Endothelial cell of umbilical vein (primary cell): ENCODE measurements around the gene ZNF668. TPM values are rescaled to one million over a fixed set of nuclear protein-coding genes. Genes with fewer than 3 reads are reported as not detected.

Experiments
- BruUV-seq: library from RNA; stranded (reverse); fragments of 400-500 nt; replicated peaks from 2 replicates; lab custom pipeline; 2021; lab: Mats Ljungman, UMichigan
- CTCF ChIA-PET: fragments of 300-600, 350-600 bp; sonication (Branson Sonifier 250); formaldehyde crosslinking; loops from one replicate; lab custom pipeline; 2021; ENCODE audit warnings: antibody characterized with exemption, inconsistent platforms; lab: Charles Lee
- POLR2A ChIA-PET: fragments of 300-600, 350-600 bp; sonication (Branson Sonifier 250); formaldehyde crosslinking; loops from one replicate; lab custom pipeline; 2021; ENCODE audit warnings: antibody characterized with exemption, inconsistent platforms; lab: Charles Lee
- DNase-seq: peaks from one replicate; pipeline ENCODE4 v3.0.0-alpha.2; 2011; ENCODE audit warnings: low read depth, low spot score
- FAIRE-seq: peaks from 2 replicates; lab custom pipeline; 2011; peaks lifted over from hg19 to GRCh38; lab: Jason Lieb, UNC
- H2AFZ ChIP-seq: 2 replicates; pipeline ENCODE4 v1.6.0; 2012; ENCODE audit warnings: low read depth, low read length, control low read depth, inconsistent platforms
- H3K27ac ChIP-seq: 2 replicates; pipeline ENCODE4 v1.5.1; 2011; ENCODE audit warnings: low read depth, mild to moderate bottlenecking, control low read depth, low read length, moderate library complexity; ENCODE audit not compliant: insufficient read depth
- H3K27me3 ChIP-seq, 2 experiments: 2 replicates each; pipeline versions ENCODE4 v1.6.0 to v1.6.1; 2011; ENCODE audit warnings: low read length in 2 of 2, mixed read lengths in 1 of 2; ENCODE audit not compliant: control insufficient read depth in 2 of 2, insufficient read depth in 2 of 2
- H3K36me3 ChIP-seq, 2 experiments: 2 replicates in 1 of 2; 3 replicates in 1 of 2; pipeline ENCODE4 v1.5.1; 2011; ENCODE audit warnings: low read length in 2 of 2, mild to moderate bottlenecking in 1 of 2, moderate library complexity in 1 of 2; ENCODE audit not compliant: control insufficient read depth in 2 of 2, insufficient read depth in 2 of 2; ENCODE audit errors: extremely low read depth in 1 of 2
- H3K4me1 ChIP-seq: 3 replicates; pipeline ENCODE4 v1.5.1; 2011; ENCODE audit warnings: mild to moderate bottlenecking, low read length; ENCODE audit not compliant: control insufficient read depth, insufficient read depth; ENCODE audit errors: extremely low read depth
- H3K4me2 ChIP-seq: 2 replicates; pipeline ENCODE4 v1.6.1; 2011; ENCODE audit warnings: low read length, control low read depth, mixed read lengths; ENCODE audit not compliant: insufficient read depth
- H3K4me3 ChIP-seq, 3 experiments: fragments of 200-600 bp in 1 of 3; sonication (generic), shearing (Covaris generic) in 1 of 3; replicated peaks in 1 of 3; 2 replicates each; pipeline ENCODE4 v1.5.1; 2011 to 2016; ENCODE audit warnings: control low read depth in 3 of 3, low read length in 3 of 3, mild to moderate bottlenecking in 2 of 3, inconsistent platforms in 1 of 3, low read depth in 1 of 3, moderate library complexity in 1 of 3; ENCODE audit not compliant: insufficient read depth in 1 of 3
- H3K79me2 ChIP-seq: 2 replicates; pipeline ENCODE4 v1.6.0; 2012; ENCODE audit warnings: low read length, inconsistent platforms; ENCODE audit not compliant: control insufficient read depth, insufficient read depth
- H3K9ac ChIP-seq: replicated peaks from 2 replicates; pipeline ENCODE3; 2011; ENCODE audit warnings: low read length, control low read depth; ENCODE audit not compliant: insufficient read depth; ENCODE audit errors: extremely low read depth
- H3K9me1 ChIP-seq: replicated peaks from 3 replicates; pipeline ENCODE4 v1.6.0; 2011; ENCODE audit warnings: mild to moderate bottlenecking, low read length; ENCODE audit not compliant: control insufficient read depth, insufficient read depth; ENCODE audit errors: extremely low read depth
- H3K9me3 ChIP-seq: replicated peaks from 2 replicates; pipeline ENCODE4 v1.5.1; 2012; ENCODE audit warnings: low read length, inconsistent platforms; ENCODE audit not compliant: control insufficient read depth, insufficient read depth
- H4K20me1 ChIP-seq: replicated peaks from 2 replicates; pipeline ENCODE3; 2011; ENCODE audit warnings: mild to moderate bottlenecking, low read length; ENCODE audit not compliant: control insufficient read depth, insufficient read depth; ENCODE audit errors: extremely low read depth
- EZH2 ChIP-seq: IDR thresholded peaks from 2 replicates; pipeline ENCODE4 v1.6.1; 2012; ENCODE audit warnings: borderline replicate concordance, low read depth, mild to moderate bottlenecking, moderate library complexity, low read length, inconsistent platforms; ENCODE audit not compliant: severe bottlenecking
- FOS ChIP-seq: IDR thresholded peaks from 2 replicates; pipeline ENCODE4 v1.6.1; 2011; ENCODE audit warnings: mild to moderate bottlenecking, low read length, moderate library complexity, borderline replicate concordance; ENCODE audit not compliant: insufficient read depth
- GATA2 ChIP-seq: IDR thresholded peaks from 2 replicates; pipeline ENCODE4 v1.7.0; 2011; ENCODE audit warnings: low read depth, mild to moderate bottlenecking, moderate library complexity, mixed read lengths, low read length; ENCODE audit not compliant: insufficient read length, insufficient read depth
- JUN ChIP-seq: IDR thresholded peaks from 2 replicates; pipeline ENCODE4 v1.6.1; 2011; ENCODE audit warnings: borderline replicate concordance, low read depth; ENCODE audit not compliant: insufficient read length, insufficient read depth
- POLR2A ChIP-seq: IDR thresholded peaks from 2 replicates; pipeline ENCODE4 v1.6.1; 2012; ENCODE audit warnings: low read depth, mild to moderate bottlenecking, control low read depth, low read length
- POLR2AphosphoS5 ChIP-seq: IDR thresholded peaks from 2 replicates; pipeline ENCODE4 v1.6.1; 2012; ENCODE audit warnings: low read depth, mild to moderate bottlenecking, control low read depth, low read length, moderate library complexity; ENCODE audit not compliant: insufficient read depth
- dilution Hi-C: fragments of 300-500 bp; cut with MboI; formaldehyde crosslinking; loops from one replicate; pipeline ENCODE4 v1.15.0; 2019; ENCODE audit warnings: low sequenced_read_pairs; ENCODE audit not compliant: extremely low pct_ligation_motif_present
- intact Hi-C: fragments of 100-400 bp; cut with micrococcal nuclease; formaldehyde crosslinking; loops from one replicate; pipeline ENCODE4 v1.10.0; 2022
- polyA plus RNA-seq, 4 experiments: library from polyadenylated mRNA; depleted of rRNA in 3 of 4; stranded (reverse) in 3 of 4; unstranded in 1 of 4; fragments of >200 nt; gene quantifications; 2 replicates each; pipeline versions ENCODE4 v1.2.1 to v1.2.3, GENCODE V29; 2011 to 2012; ENCODE audit warnings: missing spikeins in 1 of 4
- total RNA-seq: library from RNA; stranded (reverse); gene quantifications from 2 replicates; pipeline ENCODE4 v1.2.3, GENCODE V29; 2021
- TF ChIP-seq, protein P1 (sequence below): IDR thresholded peaks from 2 replicates; pipeline ENCODE4 v1.6.1; 2011; ENCODE audit not compliant: insufficient read depth, insufficient read length
- TF ChIP-seq, protein P2 (sequence below), 2 donors: IDR thresholded peaks; 1 replicate in 1 of 2; 2 replicates in 1 of 2; pipeline ENCODE4 v1.5.1; 2011; ENCODE audit warnings: low read length in 2 of 2, mild to moderate bottlenecking in 2 of 2, moderate library complexity in 2 of 2, control low read depth in 1 of 2, inconsistent platforms in 1 of 2, low read depth in 1 of 2; ENCODE audit not compliant: insufficient read depth in 1 of 2; ENCODE audit errors: extremely low read depth in 1 of 2

Gene ZNF668
- total and polyA plus RNA-seq, 2 donors (not counting 3 experiments of a cell fraction or from before 2014, with no cell fraction given) = 11.8 to 13.3 TPM

DNA sequence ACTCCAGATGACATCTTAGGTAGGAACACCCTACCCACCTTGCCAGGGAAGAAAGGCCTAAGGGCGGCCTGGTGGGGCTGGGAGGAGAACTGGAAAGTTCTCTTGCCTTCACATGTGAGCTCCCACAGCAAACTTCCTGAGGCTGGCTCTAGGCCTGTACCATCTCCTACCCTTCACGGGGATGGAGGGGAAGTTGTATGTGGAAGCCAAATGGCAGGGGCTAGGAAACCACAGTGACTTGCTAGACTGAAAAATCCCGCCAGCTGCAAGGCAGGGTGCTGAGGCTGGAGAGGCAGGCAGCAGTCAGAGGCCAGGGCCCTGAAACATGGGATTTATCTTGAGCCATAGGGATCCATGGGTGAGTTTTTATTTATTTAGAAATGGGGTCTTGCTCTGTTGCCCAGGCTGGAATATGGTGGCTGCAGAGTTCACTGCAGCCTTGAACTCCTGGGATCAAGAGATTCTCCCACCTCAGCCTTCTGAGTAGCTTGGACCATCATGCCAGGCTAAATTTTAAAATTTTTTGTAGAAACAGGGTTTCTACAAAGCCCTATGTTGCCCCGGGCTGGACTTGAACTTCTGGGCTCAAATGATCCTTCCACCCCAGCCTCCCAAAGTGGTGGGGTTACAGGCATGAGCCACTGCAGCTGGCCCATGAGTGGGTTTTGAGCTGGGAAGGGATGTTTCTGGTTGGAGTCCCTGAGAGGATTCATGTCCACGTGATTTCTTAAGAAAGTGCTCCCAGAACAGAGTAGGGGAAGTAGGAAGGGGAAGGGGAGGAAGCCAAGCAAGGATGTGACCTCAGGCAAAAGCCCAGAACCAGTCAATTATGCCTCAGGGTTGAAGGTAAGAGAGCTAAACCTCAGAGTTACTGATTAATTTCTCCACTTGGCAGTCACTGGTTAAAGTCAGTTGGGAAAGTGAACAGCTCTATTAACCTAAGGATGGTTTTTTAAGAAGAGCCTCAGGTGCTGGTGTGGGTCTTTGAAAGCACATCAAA lies 39.4 kb upstream of the ZNF668 start:
- Histone ChIP-seq H4K20me1 (no peaks in the 10 kb centered on the region), H3K9me1 (no peaks in the 10 kb centered on the region), H3K9me3 (no peaks in the 10 kb centered on the region), H3K79me2 (peaks cover 16% of the 10 kb centered on the region), H3K4me3 (no peak overlapping the region), H3K4me2 (no peak overlapping the region), H3K36me3 (peaks cover 10 to 31% of the 10 kb centered on the region in 2 experiments), H3K4me1 (peaks cover 12% of the 10 kb centered on the region), H2AFZ (no peak overlapping the region), H3K27me3 (no peaks in the 10 kb centered on the region), H3K9ac (no peak overlapping the region), H3K27ac (no peak overlapping the region)
- ChIA-PET POLR2A (no interaction called here), CTCF (interaction anchor here (0.8 to 1.0 kb wide), 2 partner anchors 13 to 29 kb away, joined by 3 read pairs; no protein-coding TSS in a partner anchor)
- intact Hi-C loops = no loop called here
- DNase-seq = peak; percentile 13
- FAIRE-seq = no peak
- no TSS peak for BruUV-seq
- TF ChIP-seq, protein P1, sequence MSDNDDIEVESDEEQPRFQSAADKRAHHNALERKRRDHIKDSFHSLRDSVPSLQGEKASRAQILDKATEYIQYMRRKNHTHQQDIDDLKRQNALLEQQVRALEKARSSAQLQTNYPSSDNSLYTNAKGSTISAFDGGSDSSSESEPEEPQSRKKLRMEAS = no peak
- TF ChIP-seq FOS (no peak), POLR2AphosphoS5 (no peak), POLR2A (no peak), EZH2 (no peak), GATA2 (no peak), JUN (no peak)
- TF ChIP-seq, protein P2, sequence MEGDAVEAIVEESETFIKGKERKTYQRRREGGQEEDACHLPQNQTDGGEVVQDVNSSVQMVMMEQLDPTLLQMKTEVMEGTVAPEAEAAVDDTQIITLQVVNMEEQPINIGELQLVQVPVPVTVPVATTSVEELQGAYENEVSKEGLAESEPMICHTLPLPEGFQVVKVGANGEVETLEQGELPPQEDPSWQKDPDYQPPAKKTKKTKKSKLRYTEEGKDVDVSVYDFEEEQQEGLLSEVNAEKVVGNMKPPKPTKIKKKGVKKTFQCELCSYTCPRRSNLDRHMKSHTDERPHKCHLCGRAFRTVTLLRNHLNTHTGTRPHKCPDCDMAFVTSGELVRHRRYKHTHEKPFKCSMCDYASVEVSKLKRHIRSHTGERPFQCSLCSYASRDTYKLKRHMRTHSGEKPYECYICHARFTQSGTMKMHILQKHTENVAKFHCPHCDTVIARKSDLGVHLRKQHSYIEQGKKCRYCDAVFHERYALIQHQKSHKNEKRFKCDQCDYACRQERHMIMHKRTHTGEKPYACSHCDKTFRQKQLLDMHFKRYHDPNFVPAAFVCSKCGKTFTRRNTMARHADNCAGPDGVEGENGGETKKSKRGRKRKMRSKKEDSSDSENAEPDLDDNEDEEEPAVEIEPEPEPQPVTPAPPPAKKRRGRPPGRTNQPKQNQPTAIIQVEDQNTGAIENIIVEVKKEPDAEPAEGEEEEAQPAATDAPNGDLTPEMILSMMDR (IDR thresholded peaks at IDR 0.05; ENCODE audit: extremely low read depth in 1 of 2, insufficient read depth in 1 of 2, low read depth in 1 of 2, low read length in 2 of 2) = no peak
- dilution Hi-C loops = no loop called here
